KG1 (cell line): Measurements from ENCODE around the gene SMARCA2.

Experiments used
- DNase-seq: peaks from one replicate; lab custom pipeline; 2025; lab: John Stamatoyannopoulos, UW

The SMARCA2 gene

GRCh38 chr9:2014696-2015580 is at the start of gene SMARCA2:
Gene SMARCA2, plus strand, starts transcription at chr9:2015347. Its CDS starts 13,676 bp downstream, at chr9:2029023.
- peak; percentile 82 for DNase-seq

GRCh38 chr9:1966725-1967366 is 48.3 kb upstream of the SMARCA2 start:
- no peak for DNase-seq

GRCh38 chr9:1969160-1969559 is 46.0 kb upstream of the SMARCA2 start:
- DNase-seq = no peak

GRCh38 chr9:1969898-1970297 is 45.2 kb upstream of the SMARCA2 start:
- DNase-seq = no peak

GRCh38 chr9:1972672-1973071 is 42.5 kb upstream of the SMARCA2 start:
- no peak for DNase-seq

GRCh38 chr9:1977026-1977425 is 38.1 kb upstream of the SMARCA2 start:
- DNase-seq = no peak

GRCh38 chr9:1978941-1979340 is 36.2 kb upstream of the SMARCA2 start:
- DNase-seq = no peak

GRCh38 chr9:1979741-1980367 is 35.3 kb upstream of the SMARCA2 start:
- no peak for DNase-seq

- no peak for DNase-seq
These were observed 34.8 kb upstream of the SMARCA2 start for GRCh38 chr9:1980387-1980786.

GRCh38 chr9:1982074-1982473 is 33.1 kb upstream of the SMARCA2 start:
- DNase-seq = no peak

- no peak for DNase-seq
These were observed 28.8 kb upstream of the SMARCA2 start for GRCh38 chr9:1986341-1986740.

GRCh38 chr9:1989500-1989899 is 25.6 kb upstream of the SMARCA2 start:
- no peak for DNase-seq

- no peak for DNase-seq
These were observed 21.0 kb upstream of the SMARCA2 start for GRCh38 chr9:1994180-1994579.

GRCh38 chr9:1995084-1995483 is 20.1 kb upstream of the SMARCA2 start:
- no peak for DNase-seq

GRCh38 chr9:1996156-1996555 is 19.0 kb upstream of the SMARCA2 start:
- no peak for DNase-seq

- no peak for DNase-seq
These were observed 17.5 kb upstream of the SMARCA2 start for GRCh38 chr9:1997646-1998045.

- DNase-seq = no peak
These were observed 17.0 kb upstream of the SMARCA2 start for GRCh38 chr9:1998111-1998510.

- DNase-seq = no peak
These were observed 14.8 kb upstream of the SMARCA2 start for GRCh38 chr9:2000314-2000713.

GRCh38 chr9:2008372-2008771 is 6.8 kb upstream of the SMARCA2 start:
- DNase-seq = no peak

GRCh38 chr9:2012347-2012746 is 2.8 kb upstream of the SMARCA2 start:
- DNase-seq = no peak

- DNase-seq = no peak
These were observed 1.2 kb upstream of the SMARCA2 start for GRCh38 chr9:2013743-2014475.
